SK-N-MC (cell line): Measurements from ENCODE around the gene DAB1.

ENCODE experiments used
- EZH2 ChIP-seq: fragments of 200-600 bp; sonication (generic); IDR thresholded peaks from one replicate; pipeline ENCODE4 v1.6.1; 2017; ENCODE audit warnings: antibody characterized with exemption
- FOXP2 ChIP-seq: optimal IDR thresholded peaks from 2 replicates; pipeline ENCODE3; 2011; ENCODE audit warnings: mild to moderate bottlenecking, moderate library complexity; ENCODE audit not compliant: insufficient read depth; ENCODE audit errors: extremely low read length, control extremely low read depth
- POLR2AphosphoS5 ChIP-seq: IDR thresholded peaks from 2 replicates; pipeline ENCODE4 v1.6.1; 2012; ENCODE audit warnings: mild to moderate bottlenecking, low read depth, low read length, borderline replicate concordance

DNA sequence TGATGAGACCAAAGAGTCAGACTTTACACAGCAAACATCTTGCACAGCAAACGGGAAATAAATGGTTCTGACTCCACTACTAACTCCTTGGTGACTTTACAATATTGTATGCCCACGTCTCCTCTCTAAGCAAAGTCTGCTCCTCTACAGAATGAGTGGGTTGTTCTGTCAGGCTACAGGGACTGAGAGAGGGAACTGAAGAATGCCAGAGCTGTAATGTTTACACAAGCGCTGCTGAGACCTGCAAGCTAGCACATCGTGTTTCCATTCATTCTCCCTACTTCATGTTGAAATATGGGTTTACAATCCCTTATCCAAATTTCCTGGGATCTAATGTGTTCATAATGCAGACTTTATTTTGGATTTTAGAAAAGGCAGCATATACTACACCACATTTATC is 15.9 kb downstream of the DAB1 start:
- TF ChIP-seq EZH2 (no peak), POLR2AphosphoS5 (no peak), FOXP2 (no peak)
